ENCODE results near the gene B9D1. TPM values are rescaled to one million over a fixed set of nuclear protein-coding genes. Genes with fewer than 3 reads are reported as not detected.

Gene B9D1
- total RNA-seq, 1 experiment from 2014 or later = 31.9 TPM

DNA sequence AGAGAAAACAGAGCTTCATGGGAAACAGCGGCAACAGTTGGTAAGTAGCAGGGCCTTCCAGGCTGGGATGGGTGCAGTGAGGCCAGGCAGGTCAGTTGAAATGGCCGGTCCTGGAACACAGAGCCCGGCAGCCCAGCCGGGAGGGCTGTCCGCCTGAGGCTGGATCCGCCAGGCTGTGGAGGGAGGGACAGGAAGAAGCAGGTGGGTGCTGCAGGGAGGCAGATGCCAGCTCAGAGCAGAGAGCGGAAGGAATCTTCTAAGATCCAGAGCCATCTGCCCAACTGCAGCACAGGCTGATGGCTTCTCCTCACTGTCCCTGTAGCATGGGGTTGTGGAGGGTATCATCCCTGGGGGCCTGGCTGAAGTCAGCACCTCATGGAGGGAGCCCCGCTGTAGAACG is 49.1 kb upstream of the B9D1 start (continued):
- TF ChIP-seq, protein P1, sequence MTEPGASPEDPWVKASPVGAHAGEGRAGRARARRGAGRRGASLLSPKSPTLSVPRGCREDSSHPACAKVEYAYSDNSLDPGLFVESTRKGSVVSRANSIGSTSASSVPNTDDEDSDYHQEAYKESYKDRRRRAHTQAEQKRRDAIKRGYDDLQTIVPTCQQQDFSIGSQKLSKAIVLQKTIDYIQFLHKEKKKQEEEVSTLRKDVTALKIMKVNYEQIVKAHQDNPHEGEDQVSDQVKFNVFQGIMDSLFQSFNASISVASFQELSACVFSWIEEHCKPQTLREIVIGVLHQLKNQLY (CRISPR knock-in tag; IDR thresholded peaks at IDR 0.05) = no peak
- TF ChIP-seq CREB1 (CRISPR knock-in tag; IDR thresholded peaks at IDR 0.05) (no peak), MXD4 (CRISPR knock-in tag; IDR thresholded peaks at IDR 0.05; ENCODE audit: borderline replicate concordance) (no peak), FOXP1 (CRISPR knock-in tag; IDR thresholded peaks at IDR 0.05; ENCODE audit: borderline replicate concordance) (no peak), MYBL2 (CRISPR knock-in tag; IDR thresholded peaks at IDR 0.05) (no peak), EMX1 (CRISPR knock-in tag; IDR thresholded peaks at IDR 0.05) (no peak), PRRX2 (CRISPR knock-in tag; IDR thresholded peaks at IDR 0.05) (no peak)
- TF ChIP-seq, protein P2, sequence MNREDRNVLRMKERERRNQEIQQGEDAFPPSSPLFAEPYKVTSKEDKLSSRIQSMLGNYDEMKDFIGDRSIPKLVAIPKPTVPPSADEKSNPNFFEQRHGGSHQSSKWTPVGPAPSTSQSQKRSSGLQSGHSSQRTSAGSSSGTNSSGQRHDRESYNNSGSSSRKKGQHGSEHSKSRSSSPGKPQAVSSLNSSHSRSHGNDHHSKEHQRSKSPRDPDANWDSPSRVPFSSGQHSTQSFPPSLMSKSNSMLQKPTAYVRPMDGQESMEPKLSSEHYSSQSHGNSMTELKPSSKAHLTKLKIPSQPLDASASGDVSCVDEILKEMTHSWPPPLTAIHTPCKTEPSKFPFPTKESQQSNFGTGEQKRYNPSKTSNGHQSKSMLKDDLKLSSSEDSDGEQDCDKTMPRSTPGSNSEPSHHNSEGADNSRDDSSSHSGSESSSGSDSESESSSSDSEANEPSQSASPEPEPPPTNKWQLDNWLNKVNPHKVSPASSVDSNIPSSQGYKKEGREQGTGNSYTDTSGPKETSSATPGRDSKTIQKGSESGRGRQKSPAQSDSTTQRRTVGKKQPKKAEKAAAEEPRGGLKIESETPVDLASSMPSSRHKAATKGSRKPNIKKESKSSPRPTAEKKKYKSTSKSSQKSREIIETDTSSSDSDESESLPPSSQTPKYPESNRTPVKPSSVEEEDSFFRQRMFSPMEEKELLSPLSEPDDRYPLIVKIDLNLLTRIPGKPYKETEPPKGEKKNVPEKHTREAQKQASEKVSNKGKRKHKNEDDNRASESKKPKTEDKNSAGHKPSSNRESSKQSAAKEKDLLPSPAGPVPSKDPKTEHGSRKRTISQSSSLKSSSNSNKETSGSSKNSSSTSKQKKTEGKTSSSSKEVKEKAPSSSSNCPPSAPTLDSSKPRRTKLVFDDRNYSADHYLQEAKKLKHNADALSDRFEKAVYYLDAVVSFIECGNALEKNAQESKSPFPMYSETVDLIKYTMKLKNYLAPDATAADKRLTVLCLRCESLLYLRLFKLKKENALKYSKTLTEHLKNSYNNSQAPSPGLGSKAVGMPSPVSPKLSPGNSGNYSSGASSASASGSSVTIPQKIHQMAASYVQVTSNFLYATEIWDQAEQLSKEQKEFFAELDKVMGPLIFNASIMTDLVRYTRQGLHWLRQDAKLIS (CRISPR knock-in tag; IDR thresholded peaks at IDR 0.05; ENCODE audit: borderline replicate concordance) = no peak
- TF ChIP-seq, protein P3, sequence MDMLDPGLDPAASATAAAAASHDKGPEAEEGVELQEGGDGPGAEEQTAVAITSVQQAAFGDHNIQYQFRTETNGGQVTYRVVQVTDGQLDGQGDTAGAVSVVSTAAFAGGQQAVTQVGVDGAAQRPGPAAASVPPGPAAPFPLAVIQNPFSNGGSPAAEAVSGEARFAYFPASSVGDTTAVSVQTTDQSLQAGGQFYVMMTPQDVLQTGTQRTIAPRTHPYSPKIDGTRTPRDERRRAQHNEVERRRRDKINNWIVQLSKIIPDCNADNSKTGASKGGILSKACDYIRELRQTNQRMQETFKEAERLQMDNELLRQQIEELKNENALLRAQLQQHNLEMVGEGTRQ (CRISPR knock-in tag; IDR thresholded peaks at IDR 0.05) = no peak

DNA sequence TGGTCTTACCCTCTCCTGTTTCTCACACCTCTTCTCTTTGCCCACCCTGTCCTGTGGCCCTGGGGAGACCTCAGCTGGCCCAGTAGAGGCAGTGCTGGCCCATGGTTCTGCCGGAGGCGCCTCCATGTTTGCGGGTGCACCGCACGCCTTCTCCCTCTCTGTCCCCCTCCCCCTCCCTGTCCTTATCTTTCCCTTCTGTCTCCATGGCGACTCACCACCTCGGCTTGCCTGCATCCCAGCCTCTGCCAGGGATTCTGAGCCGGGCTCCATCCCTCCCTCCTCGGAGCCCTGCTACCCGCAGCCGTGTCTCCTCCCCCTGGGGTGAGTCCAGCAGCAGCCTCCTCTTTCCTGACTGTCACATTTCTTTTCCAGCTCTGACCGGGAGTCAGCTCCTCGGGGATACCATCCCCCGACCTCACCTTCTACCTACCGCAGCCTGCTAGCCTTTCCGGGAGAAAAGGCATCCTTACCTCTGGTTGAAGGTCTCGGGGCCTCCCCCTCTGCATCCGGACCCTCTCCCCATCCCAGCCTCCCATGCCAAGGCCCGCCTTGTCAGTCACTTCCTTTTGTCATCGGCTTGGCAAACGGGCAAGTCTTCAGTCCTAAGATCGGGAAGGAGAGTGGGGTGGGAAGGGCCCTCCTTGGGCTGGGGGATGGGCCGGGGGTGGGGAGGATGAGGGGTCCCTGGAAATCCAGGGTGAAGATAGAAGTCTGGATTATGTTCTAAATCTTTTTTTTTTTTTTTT is 48.5 kb upstream of the B9D1 start, which contains the start of gene RNF112:
Gene RNF112 (plus strand): TSS at position 358 of the 746 bp plus-strand sequence. CDS start 177 bp downstream, at position 535.
- TF ChIP-seq FOXP1 (CRISPR knock-in tag; IDR thresholded peaks at IDR 0.05; ENCODE audit: borderline replicate concordance) (0 out of 2 replicates have a peak, but pooled peaks have one; percentile 34), ZNF138 (CRISPR knock-in tag; conservative IDR thresholded peaks at IDR 0.05) (no peak), NFE2L1 (CRISPR knock-in tag; IDR thresholded peaks at IDR 0.05) (no peak), IRF2 (CRISPR knock-in tag; IDR thresholded peaks at IDR 0.05; ENCODE audit: borderline replicate concordance, low read depth) (no peak), GRHL2 (CRISPR knock-in tag; IDR thresholded peaks at IDR 0.05; ENCODE audit: insufficient replicate concordance, severe bottlenecking) (no peak)
- TF ChIP-seq, protein P4, sequence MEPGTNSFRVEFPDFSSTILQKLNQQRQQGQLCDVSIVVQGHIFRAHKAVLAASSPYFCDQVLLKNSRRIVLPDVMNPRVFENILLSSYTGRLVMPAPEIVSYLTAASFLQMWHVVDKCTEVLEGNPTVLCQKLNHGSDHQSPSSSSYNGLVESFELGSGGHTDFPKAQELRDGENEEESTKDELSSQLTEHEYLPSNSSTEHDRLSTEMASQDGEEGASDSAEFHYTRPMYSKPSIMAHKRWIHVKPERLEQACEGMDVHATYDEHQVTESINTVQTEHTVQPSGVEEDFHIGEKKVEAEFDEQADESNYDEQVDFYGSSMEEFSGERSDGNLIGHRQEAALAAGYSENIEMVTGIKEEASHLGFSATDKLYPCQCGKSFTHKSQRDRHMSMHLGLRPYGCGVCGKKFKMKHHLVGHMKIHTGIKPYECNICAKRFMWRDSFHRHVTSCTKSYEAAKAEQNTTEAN (CRISPR knock-in tag; IDR thresholded peaks at IDR 0.05) = no peak
- TF ChIP-seq, protein P5, sequence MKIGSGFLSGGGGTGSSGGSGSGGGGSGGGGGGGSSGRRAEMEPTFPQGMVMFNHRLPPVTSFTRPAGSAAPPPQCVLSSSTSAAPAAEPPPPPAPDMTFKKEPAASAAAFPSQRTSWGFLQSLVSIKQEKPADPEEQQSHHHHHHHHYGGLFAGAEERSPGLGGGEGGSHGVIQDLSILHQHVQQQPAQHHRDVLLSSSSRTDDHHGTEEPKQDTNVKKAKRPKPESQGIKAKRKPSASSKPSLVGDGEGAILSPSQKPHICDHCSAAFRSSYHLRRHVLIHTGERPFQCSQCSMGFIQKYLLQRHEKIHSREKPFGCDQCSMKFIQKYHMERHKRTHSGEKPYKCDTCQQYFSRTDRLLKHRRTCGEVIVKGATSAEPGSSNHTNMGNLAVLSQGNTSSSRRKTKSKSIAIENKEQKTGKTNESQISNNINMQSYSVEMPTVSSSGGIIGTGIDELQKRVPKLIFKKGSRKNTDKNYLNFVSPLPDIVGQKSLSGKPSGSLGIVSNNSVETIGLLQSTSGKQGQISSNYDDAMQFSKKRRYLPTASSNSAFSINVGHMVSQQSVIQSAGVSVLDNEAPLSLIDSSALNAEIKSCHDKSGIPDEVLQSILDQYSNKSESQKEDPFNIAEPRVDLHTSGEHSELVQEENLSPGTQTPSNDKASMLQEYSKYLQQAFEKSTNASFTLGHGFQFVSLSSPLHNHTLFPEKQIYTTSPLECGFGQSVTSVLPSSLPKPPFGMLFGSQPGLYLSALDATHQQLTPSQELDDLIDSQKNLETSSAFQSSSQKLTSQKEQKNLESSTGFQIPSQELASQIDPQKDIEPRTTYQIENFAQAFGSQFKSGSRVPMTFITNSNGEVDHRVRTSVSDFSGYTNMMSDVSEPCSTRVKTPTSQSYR (CRISPR knock-in tag; IDR thresholded peaks at IDR 0.05) = no peak
- ChIA-PET CTCF (interaction anchor here (1.0 to 2.9 kb wide), 7 partner anchors 8 to 355 kb away, joined by 3 to 13 read pairs (median 5); partner anchors contain the start of gene MAPK7), POLR2A (no interaction called here)
- H3K27me3 Mint-ChIP-seq (ENCODE audit: low read depth) = no peaks in the 10 kb centered on the region
- no peak within 1 kb of the TSS; the same call in 1 of the 2 replicates for H3K27ac Mint-ChIP-seq
- no peak for DNase-seq (ENCODE audit: low spot score)
- H3K9me3 Mint-ChIP-seq = no peaks in the 10 kb centered on the region
- H3K36me3 Mint-ChIP-seq = no peaks in the 10 kb centered on the region
- peaks cover 21% of the 10 kb centered on the region for H3K4me1 Mint-ChIP-seq
- peak; percentile 57 for ATAC-seq
- peak within 1 kb of the TSS; percentile 45 for H3K4me3 Mint-ChIP-seq

All from WTC11 (cell line).